Heart right ventricle (tissue), 16 donors: ENCODE data around the gene TRIM2. TPM values are rescaled to one million over a fixed set of nuclear protein-coding genes. Genes with fewer than 3 reads are reported as not detected.
A peak's percentile ranks its signal among the peaks of the same experiment; 100 is the strongest.

Source experiments
- ATAC-seq, 8 donors: fragments of 200-7000 bp; cut with Tn5 transposase; one replicate each; pipeline ENCODE4 v1.9.1; 2020; ENCODE audit warnings: mild to moderate bottlenecking in 8 of 8, moderate library complexity in 8 of 8, moderate number of reproducible peaks in 1 of 8
- DNase-seq, 2 donors: peaks; one replicate each; pipeline ENCODE4 v3.0.0-alpha.2; 2020
- H3K27ac ChIP-seq, 10 donors: fragments of 200-600 bp; sonication (generic) in 2 of 10; one replicate each; pipeline versions ENCODE4 v1.5.0 to v1.8.0; 2020 to 2022; ENCODE audit warnings: mild to moderate bottlenecking in 3 of 10
- H3K27me3 ChIP-seq, 7 donors: fragments of 200-600 bp; one replicate each; pipeline ENCODE4 v1.8.0; 2021 to 2022; ENCODE audit warnings: mild to moderate bottlenecking in 2 of 7
- H3K36me3 ChIP-seq, 9 donors: fragments of 200-600 bp; sonication (generic) in 1 of 9; one replicate each; pipeline versions ENCODE4 v1.5.0 to v1.8.0; 2020 to 2022; ENCODE audit warnings: mild to moderate bottlenecking in 2 of 9
- H3K4me1 ChIP-seq, 9 donors: fragments of 200-600 bp; sonication (generic) in 1 of 9; one replicate each; pipeline versions ENCODE4 v1.5.0 to v1.8.0; 2020 to 2022; ENCODE audit warnings: mild to moderate bottlenecking in 4 of 9
- H3K4me3 ChIP-seq, 10 donors: fragments of 200-600 bp; sonication (generic) in 2 of 10; one replicate each; pipeline versions ENCODE4 v1.5.0 to v1.8.0; 2020 to 2022; ENCODE audit warnings: mild to moderate bottlenecking in 7 of 10, moderate library complexity in 2 of 10
- H3K9me3 ChIP-seq, 11 donors: fragments of 200-600 bp in 10 of 11; sonication (generic) in 2 of 11; one replicate each; pipeline versions ENCODE4 v1.5.0 to v1.8.0; 2013 to 2022; ENCODE audit warnings: mild to moderate bottlenecking in 2 of 11, control low read depth in 1 of 11, moderate library complexity in 1 of 11
- CTCF ChIP-seq, 9 donors: fragments of 200-600 bp; sonication (generic) in 2 of 9; IDR thresholded peaks; one replicate each; pipeline versions ENCODE4 v1.5.0 to v1.8.0; 2021 to 2022; ENCODE audit warnings: antibody characterized with exemption in 9 of 9, mild to moderate bottlenecking in 5 of 9, moderate library complexity in 1 of 9
- WGBS, 2 donors: extraction: QIAGEN DNeasy Blood & Tissue Kit; methylation state at CpG; one replicate each; pipeline ENCODE4 v1.1.7; 2013; ENCODE audit warnings: inconsistent platforms in 1 of 2; 5-methylcytosine and 5-hydroxymethylcytosine counted together
- intact Hi-C, 10 donors: fragments of 100-400 bp; cut with DNase I; formaldehyde crosslinking; loops; one replicate each; pipeline versions ENCODE4 v1.11.1 to v1.14.2; 2022
- polyA plus RNA-seq, 2 donors: library from polyadenylated mRNA; stranded (reverse); fragments of 200-250 nt; gene quantifications; one replicate each; pipeline ENCODE4 v1.2.3, GENCODE V29; 2013
- total RNA-seq, 10 donors: library from RNA; stranded (reverse); fragmentation: NEBNext Ultra II Directional in 3 of 10; extraction: Animal tissue kit (Norgen Biotek cat#: 25700) in 3 of 10; gene quantifications; one replicate each; pipeline versions ENCODE4 v1.2.1 to v1.2.4, GENCODE V29; 2021 to 2023
- donor health status: Arrhythmogenic right ventricular cardiomyopathy.
- donor health status: ischemic (EF 13 %, LVEDD 7.1; RV severe dilation, severe dysfunction).
- donor health status: healthy with polysubstance abuse.
- donor health status: DM: no; HTN: yes; CAD: no.
- donor health status: DM: no; HTN: no; CAD: no.
- donor health status: ischemic (EF 25% LVEDD 6.9; RV normal size, moderate dysfunction).
- donor health status: ischemic (EF 25% LVEDD 5.7; RV mildly dilated, moderate dysfunction).
- donor health status: healthy.
- donor health status: DM: yes; HTN: yes; CAD: no.
- donor health status: Ischemic cardiomyopathy.
- donor health status: ischemic (EF 35%, LVEDD 5.7; RV mildly dilated, moderate dysfunction).
- donor health status: nonischemic (EF 11% LVEDD 7.7; RV severe dilation, severe dysfunction).
- donor health status: DM: yes; HTN: yes; CAD: no.
- donor health status: PGD.
- donor health status: ischemic (EF 29% LVEDD 5.4; RV normal size, mild dysfunction).
- donor health status: nonischemic (EF 23%, LVEDD 6.1; RV moderate dilation, normal function).

TRIM2 gene
- total and polyA plus RNA-seq, 12 donors, result 2.8 to 33.2 (median 20.5) TPM

- Histone ChIP-seq H3K27ac (no peak overlapping the region), H3K27me3 (peaks cover 0 to 11% (median 0%) of the 10 kb centered on the region in 7 donors), H3K4me1 (peaks cover 0 to 24% (median 4%) of the 10 kb centered on the region in 9 donors), H3K4me3 (no peak overlapping the region), H3K36me3 (no peaks in the 10 kb centered on the region), H3K9me3 (peaks cover 0 to 9% (median 3%) of the 10 kb centered on the region in 11 donors)
- 46 to 48% methylated on average over 11 of the region's 11 CpGs for WGBS, 2 donors
- no peak for TF ChIP-seq CTCF (IDR thresholded peaks at IDR 0.05)
- intact Hi-C loops, result loop anchor here in 1 of 10 donors (10.0 kb wide), 1 partner anchor 472 kb away; no protein-coding TSS in a partner anchor
- peak in 6 of 8 donors; percentile 24 to 77 (median 52) for ATAC-seq
- DNase-seq, result no peak
Measured at GRCh38 chr4:153257151-153257620, 52.9 kb downstream of the TRIM2 start.

- Histone ChIP-seq H3K27ac (no peak overlapping the region), H3K4me3 (no peak overlapping the region), H3K4me1 (peaks cover 0 to 24% (median 4%) of the 10 kb centered on the region in 9 donors), H3K9me3 (peaks cover 0 to 15% (median 3%) of the 10 kb centered on the region in 11 donors), H3K27me3 (peaks cover 0 to 11% (median 0%) of the 10 kb centered on the region in 7 donors), H3K36me3 (no peaks in the 10 kb centered on the region)
- no peak for TF ChIP-seq CTCF (IDR thresholded peaks at IDR 0.05)
- intact Hi-C loops, result loop anchor here in 1 of 10 donors (10.0 kb wide), 1 partner anchor 473 kb away; no protein-coding TSS in a partner anchor
- 82 to 85% methylated on average over 5 of the region's 5 CpGs for WGBS, 2 donors
- DNase-seq (no peak), ATAC-seq (no peak)
Measured at GRCh38 chr4:153257991-153258390, 53.7 kb downstream of the TRIM2 start.

GRCh38 chr4:153258750-153259149, 54.5 kb downstream of the TRIM2 start:
- WGBS, 2 donors, result 84 to 90% methylated on average over 4 of the region's 4 CpGs

GRCh38 chr4:153259661-153260060, 55.4 kb downstream of the TRIM2 start:
- no peak for TF ChIP-seq CTCF (IDR thresholded peaks at IDR 0.05)
- no peak overlapping the region for H3K27ac ChIP-seq

More at GRCh38 chr4:153258750-153259149, 54.5 kb downstream of the TRIM2 start:
- Histone ChIP-seq H3K4me1 (peaks cover 0 to 24% (median 4%) of the 10 kb centered on the region in 9 donors), H3K27me3 (peaks cover 0 to 11% (median 0%) of the 10 kb centered on the region in 7 donors), H3K36me3 (no peaks in the 10 kb centered on the region), H3K4me3 (no peak overlapping the region), H3K27ac (no peak overlapping the region), H3K9me3 (peaks cover 0 to 15% (median 3%) of the 10 kb centered on the region in 11 donors)
- TF ChIP-seq CTCF (IDR thresholded peaks at IDR 0.05), result no peak
- intact Hi-C loops, result loop anchor here in 1 of 10 donors (10.0 kb wide), 1 partner anchor 474 kb away; no protein-coding TSS in a partner anchor
- DNase-seq, result no peak
- no peak for ATAC-seq

More at GRCh38 chr4:153259661-153260060, 55.4 kb downstream of the TRIM2 start:
- intact Hi-C loops, result loop anchor here in 1 of 10 donors (10.0 kb wide), 1 partner anchor 475 kb away; no protein-coding TSS in a partner anchor
- Histone ChIP-seq H3K4me3 (no peak overlapping the region), H3K27me3 (peaks cover 0 to 11% (median 0%) of the 10 kb centered on the region in 7 donors), H3K4me1 (peaks cover 0 to 24% (median 4%) of the 10 kb centered on the region in 9 donors), H3K36me3 (no peaks in the 10 kb centered on the region), H3K9me3 (peaks cover 0 to 15% (median 3%) of the 10 kb centered on the region in 11 donors)
- ATAC-seq (no peak), DNase-seq (no peak)
- 67% methylated on average over 4 of the region's 4 CpGs for WGBS, 2 donors
